ENCODE measurements around the gene ANO7.
"Not testable (repeated sequence)": the region's sequence is repeated elsewhere in the genome, so short reads cannot be mapped to it uniquely, and the experiment has no call there.

Gene ANO7

GRCh38 chr2:241194811-241195210, 6.3 kb downstream of the ANO7 start:
- no peak for DNase-seq

- no peak for DNase-seq
Observed at GRCh38 chr2:241195506-241196130, 7.1 kb downstream of the ANO7 start.

GRCh38 chr2:241197246-241197645, 8.8 kb downstream of the ANO7 start:
- not testable (repeated sequence) for DNase-seq

GRCh38 chr2:241197947-241198346, 9.5 kb downstream of the ANO7 start:
- no peak for DNase-seq

- DNase-seq: no peak
Observed at GRCh38 chr2:241198381-241199279, 10.2 kb downstream of the ANO7 start.

GRCh38 chr2:241199286-241199685, 10.8 kb downstream of the ANO7 start:
- no peak for DNase-seq

- no peak for DNase-seq
Observed at GRCh38 chr2:241199897-241200821, 11.7 kb downstream of the ANO7 start.

- no peak for DNase-seq
Observed at GRCh38 chr2:241200822-241201395, 12.4 kb downstream of the ANO7 start.

GRCh38 chr2:241201445-241202267, 13.2 kb downstream of the ANO7 start:
- no peak for DNase-seq

GRCh38 chr2:241202268-241202585, 13.8 kb downstream of the ANO7 start:
- DNase-seq: no peak

- no peak for DNase-seq
Observed at GRCh38 chr2:241202681-241203080, 14.2 kb downstream of the ANO7 start.

- DNase-seq: no peak
Observed at GRCh38 chr2:241203218-241204009, 14.9 kb downstream of the ANO7 start.

GRCh38 chr2:241204010-241204384, 15.5 kb downstream of the ANO7 start:
- no peak for DNase-seq

- no peak for DNase-seq
Observed at GRCh38 chr2:241204490-241204889, 16.0 kb downstream of the ANO7 start.

- no peak for DNase-seq
Observed at GRCh38 chr2:241205086-241205485, 16.6 kb downstream of the ANO7 start.

- DNase-seq: no peak
Observed at GRCh38 chr2:241207151-241207550, 18.7 kb downstream of the ANO7 start.

- no peak for DNase-seq
Observed at GRCh38 chr2:241207641-241208040, 19.2 kb downstream of the ANO7 start.

GRCh38 chr2:241208058-241208457, 19.6 kb downstream of the ANO7 start:
- no peak for DNase-seq

- no peak for DNase-seq
Observed at GRCh38 chr2:241209271-241209670, 20.8 kb downstream of the ANO7 start.

GRCh38 chr2:241211276-241211675, 22.8 kb downstream of the ANO7 start:
- DNase-seq: no peak

GRCh38 chr2:241213041-241213440, 24.6 kb downstream of the ANO7 start:
- DNase-seq: no peak

All from DMS 273 treated with DMSO at 0.1 percent for 48 hours (cell line).